WTC11 (cell line): ENCODE measurements around the gene AQP5.

ENCODE experiments used
- CTCF ChIP-seq: fragments of 200-600 bp; IDR thresholded peaks from 2 replicates; pipeline ENCODE4 v1.8.0; 2022; ENCODE audit warnings: antibody characterized with exemption
- MAX ChIP-seq: sonication (generic); formaldehyde crosslinking; IDR thresholded peaks from 2 replicates; pipeline ENCODE4 v1.8.0; 2022; ENCODE audit warnings: mild to moderate bottlenecking, missing genetic modification reagents
- ZNF425 ChIP-seq: fragments of 250-450 bp; sonication (Bioruptor Pico); conservative IDR thresholded peaks from 2 replicates; pipeline ENCODE4 v1.9.0; 2021; ENCODE audit warnings: mild to moderate bottlenecking

GRCh38 chr12:49953151-49953550 lies 8.5 kb upstream of the AQP5 start:
- TF ChIP-seq ZNF425 (CRISPR knock-in tag) (no peak), CTCF (no peak), MAX (no peak)
